Stimulated activated naive CD4-positive, alpha-beta T cell treated with Interleukin-2 at 50 U/mL for 16 hours (primary cell): ENCODE measurements around the gene DNM1.

Source experiments
- DNase-seq: peaks from one replicate; lab custom pipeline; 2025; lab: John Stamatoyannopoulos, UW

DNM1 gene

GRCh38 chr9:128205296-128205944, 2.2 kb downstream of the DNM1 start:
- no peak for DNase-seq

DNA sequence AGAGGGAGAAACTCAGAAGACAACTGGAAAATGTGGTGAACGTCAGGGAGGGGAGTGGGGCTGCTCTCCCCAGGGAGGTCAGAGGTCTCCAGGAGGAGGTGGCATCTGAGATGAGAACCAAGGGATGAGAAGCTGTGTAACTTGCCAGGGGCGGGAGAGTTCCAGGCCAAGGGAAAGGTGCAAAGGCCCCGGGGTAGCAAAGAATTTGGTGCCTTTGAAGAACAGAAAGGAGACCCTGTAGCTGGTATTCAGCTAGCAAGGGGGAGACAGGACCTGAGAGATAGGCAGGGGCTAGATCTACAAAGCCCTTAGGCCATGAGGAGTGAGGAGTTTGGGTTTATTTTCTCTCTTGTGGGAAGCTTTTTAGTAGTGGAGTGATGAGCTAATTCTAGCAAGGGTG, 3.3 kb downstream of the DNM1 start:
- DNase-seq, result no peak

- no peak for DNase-seq
These were observed 4.0 kb downstream of the DNM1 start for GRCh38 chr9:128206916-128207910.

DNA sequence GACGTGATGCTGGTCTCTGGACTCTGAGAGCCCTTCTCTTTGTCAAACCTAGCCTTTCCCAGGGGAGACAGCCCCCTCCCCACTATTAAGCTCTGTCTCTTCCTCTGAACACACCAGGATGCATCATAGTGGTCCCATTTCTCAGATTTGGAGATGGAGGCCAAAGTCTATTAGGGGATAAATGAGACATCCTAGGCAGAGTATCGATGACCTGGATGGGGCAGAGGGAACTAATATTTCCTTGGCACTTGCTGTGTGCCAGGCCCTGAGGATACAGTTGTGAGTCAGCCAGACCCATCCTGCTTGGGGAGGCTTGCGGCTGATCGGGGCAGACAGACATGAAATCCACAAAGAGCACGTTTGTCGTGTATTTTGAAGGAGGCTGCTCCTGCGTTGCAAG, 5.2 kb downstream of the DNM1 start:
- no peak for DNase-seq

DNA sequence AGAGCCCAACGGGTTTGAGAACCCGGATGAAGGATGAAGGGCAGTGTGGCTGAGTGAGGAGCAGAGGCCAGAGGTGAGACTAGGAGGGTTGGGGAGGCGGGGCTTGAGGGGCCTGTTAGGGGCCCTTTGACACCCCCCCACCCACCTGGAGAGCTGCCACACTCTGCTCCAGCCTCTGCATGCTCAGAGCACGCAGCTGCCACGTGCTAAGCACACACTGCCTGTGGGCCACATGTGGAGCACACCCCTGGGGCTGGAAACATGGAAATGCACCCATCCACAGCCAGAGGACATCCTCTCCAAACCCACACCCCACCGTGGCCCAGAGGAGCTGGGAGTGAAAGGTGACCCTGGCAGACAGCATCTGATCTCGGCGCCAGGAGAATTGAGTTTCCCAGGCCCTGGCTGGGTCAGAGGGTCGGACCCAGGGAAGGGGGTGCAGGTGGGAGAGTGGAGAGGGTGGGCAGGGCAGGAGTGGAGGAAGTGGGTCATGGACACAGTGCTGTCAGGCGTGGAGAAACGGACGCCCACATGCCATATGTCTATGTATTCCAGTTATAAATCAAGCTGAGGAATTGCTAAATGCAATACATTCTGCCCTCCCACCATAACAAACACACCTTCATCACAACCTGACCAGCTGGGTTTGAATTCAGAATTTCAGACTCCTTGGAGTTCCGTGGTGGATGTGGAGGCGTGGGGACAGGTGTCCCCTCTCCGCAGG, 5.9 kb downstream of the DNM1 start:
- no peak for DNase-seq

DNA sequence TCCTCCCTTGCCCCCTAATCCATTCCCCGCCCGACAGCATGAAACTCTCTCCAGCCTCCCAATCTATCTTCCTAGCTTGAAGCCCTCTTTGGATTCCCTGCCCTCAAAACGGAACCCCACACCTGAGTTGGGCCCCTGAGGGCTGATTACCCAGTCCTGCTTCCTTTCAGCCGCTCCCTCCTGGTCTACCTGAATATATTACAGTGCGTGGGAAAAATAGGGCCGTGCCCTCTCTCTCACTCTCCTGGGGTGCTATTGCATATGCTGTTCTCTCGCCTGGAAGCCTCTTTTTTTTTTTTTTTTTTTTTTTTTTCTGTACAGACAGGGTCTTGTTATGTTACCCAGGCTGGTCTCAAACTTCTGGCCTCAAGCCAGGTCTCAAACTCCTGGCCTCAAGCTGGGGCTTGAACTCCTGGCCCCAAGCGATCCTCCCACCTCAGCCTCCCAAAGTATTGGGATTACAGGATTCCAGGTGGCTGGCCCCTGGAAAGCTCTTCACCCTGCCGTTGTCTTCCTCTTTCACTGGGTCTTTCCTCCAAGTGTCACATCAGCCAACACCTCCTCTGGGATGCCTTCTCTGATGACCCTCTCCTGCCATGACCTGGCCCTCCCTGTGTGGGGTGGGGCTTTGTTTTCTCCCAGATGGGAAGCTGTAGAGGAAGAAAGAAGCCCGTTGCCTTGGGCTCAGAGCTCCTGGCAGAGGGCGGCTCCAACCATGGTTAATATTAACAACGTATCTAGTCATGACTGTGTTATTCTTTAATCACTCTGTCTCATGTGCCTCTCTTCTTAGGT, 8.2 kb downstream of the DNM1 start:
- no peak for DNase-seq

DNA sequence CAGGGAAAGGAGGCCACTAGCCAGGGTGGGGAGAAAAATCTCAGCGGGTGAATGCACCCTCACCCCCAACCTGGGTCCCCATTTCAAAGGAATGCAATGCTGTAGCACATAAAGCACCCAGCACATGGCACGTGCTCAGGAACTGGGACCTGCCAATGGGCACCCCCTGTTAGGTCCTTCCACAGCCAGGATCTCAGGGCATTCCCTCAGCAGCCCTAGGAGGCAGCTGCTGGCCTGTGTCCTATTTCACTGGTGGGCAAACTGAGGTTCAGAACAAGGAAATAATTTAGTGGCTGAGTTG, 8.8 kb downstream of the DNM1 start:
- no peak for DNase-seq

DNA sequence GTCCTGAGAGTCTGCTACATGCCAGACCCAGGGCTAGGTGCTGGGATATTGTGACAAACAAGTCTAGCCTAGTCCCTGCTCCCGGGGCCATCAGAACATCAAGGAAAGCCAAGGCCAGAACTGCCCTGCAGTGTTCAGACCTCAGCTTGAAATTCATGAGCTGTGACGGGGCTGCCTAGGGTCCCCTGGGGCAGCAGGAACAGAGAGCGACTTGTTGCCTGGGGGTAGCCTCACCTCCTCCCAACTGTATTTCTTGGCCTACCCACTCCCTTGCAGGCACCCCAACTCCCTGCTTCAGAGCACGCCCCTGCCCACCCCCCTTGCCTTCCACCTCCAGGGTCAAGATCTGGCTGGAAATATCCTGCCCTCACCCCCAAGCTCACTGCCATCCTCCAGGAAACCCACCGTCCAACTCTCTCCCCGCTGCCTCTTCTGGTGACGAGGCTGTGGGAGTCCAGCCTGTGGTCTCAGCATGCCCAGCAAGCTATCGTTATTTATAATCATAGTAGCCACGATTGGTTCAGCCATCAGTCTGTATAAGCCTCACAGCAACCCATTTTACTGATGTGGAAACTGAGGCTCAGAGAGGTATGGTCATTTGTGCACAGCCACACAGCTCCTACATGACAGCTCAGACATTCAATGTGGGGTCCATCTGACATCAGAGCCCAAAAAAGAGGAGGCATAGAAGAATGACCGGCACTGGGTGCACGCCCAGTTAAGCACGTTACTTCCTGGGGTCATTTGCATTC, 10.7 kb downstream of the DNM1 start:
- no peak for DNase-seq

GRCh38 chr9:128214571-128215490, 11.7 kb downstream of the DNM1 start:
- DNase-seq, result no peak

DNA sequence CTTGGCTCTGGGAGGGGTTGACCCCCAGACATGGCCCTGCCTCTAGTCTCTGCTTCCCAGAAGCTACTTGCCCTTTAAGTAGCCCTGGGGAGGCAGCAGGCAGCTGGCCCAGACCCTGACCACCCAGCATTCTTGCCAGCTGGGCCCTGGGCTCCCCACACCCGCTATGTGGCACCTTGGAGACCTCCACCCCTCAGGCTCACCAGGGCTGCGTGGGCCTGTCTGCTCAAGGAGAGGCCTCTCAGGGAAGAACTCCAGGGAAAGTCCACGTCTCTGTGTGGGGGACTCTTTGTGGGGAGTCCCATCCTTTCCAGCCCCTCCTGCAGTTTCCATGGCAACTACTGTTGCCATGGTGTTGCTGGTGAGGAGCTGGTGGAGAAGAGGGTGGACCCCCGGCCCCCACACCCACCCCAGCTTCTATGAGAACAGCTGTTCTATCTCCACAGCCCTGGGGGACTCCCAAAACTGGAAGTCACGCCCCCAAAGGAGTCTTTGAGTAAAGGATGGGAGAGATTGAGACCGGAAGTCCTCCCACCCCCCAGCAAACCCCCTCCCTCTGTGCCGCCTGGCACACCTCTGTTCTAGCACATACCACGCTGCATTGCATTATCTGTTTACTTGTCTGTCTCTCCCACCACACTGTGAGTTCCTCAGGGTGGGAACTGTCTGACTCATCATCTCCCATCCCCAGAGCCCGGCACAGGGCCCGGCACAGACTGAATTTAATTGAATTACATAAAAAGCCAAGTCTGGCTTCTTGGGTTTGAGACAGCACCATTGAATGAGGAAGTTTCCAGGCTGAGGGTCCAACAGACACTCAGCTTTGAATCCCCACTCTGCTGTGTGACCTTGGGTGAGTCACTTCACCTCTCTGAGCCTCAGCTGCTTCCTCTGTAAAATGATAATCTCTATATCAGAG, 12.6 kb downstream of the DNM1 start:
- DNase-seq, result no peak

- no peak for DNase-seq
These were observed 13.8 kb downstream of the DNM1 start for GRCh38 chr9:128216781-128217553.

DNA sequence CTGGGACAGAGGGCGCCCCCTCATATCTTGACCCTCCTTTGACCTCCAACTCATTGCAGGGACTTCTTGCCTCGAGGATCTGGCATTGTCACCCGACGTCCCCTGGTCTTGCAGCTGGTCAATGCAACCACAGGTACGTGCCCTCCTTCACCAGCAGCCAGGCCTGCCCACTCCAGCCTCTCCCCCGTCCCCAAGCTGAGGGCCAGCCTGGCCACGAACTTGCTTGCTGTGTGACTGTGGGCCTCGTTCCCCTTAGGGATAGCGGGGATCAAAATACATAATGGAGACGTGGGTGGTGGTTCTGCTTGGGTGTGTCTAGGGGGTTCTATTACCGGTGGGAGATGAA, 15.0 kb downstream of the DNM1 start:
- DNase-seq, result no peak

GRCh38 chr9:128218518-128219389, 15.6 kb downstream of the DNM1 start:
- peak; percentile 88 for DNase-seq

- no peak for DNase-seq
These were observed 16.7 kb downstream of the DNM1 start for GRCh38 chr9:128219831-128220230.

DNA sequence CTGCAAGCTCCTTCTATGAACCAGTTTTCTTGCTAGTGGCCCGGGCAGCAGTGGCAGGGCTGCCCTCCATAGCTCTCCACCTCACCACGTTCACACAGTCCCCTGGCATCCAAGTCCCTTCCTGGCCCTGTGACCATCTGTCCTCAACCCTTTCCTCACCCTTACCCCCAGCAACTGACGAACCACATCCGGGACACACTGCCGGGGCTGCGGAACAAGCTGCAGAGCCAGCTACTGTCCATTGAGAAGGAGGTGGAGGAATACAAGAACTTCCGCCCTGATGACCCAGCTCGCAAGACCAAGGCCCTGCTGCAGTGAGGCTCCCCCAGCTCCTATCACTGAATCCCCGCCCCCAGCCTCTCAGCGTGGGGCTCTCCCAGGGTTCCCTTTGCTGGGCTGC, 18.8 kb downstream of the DNM1 start:
- no peak for DNase-seq

DNA sequence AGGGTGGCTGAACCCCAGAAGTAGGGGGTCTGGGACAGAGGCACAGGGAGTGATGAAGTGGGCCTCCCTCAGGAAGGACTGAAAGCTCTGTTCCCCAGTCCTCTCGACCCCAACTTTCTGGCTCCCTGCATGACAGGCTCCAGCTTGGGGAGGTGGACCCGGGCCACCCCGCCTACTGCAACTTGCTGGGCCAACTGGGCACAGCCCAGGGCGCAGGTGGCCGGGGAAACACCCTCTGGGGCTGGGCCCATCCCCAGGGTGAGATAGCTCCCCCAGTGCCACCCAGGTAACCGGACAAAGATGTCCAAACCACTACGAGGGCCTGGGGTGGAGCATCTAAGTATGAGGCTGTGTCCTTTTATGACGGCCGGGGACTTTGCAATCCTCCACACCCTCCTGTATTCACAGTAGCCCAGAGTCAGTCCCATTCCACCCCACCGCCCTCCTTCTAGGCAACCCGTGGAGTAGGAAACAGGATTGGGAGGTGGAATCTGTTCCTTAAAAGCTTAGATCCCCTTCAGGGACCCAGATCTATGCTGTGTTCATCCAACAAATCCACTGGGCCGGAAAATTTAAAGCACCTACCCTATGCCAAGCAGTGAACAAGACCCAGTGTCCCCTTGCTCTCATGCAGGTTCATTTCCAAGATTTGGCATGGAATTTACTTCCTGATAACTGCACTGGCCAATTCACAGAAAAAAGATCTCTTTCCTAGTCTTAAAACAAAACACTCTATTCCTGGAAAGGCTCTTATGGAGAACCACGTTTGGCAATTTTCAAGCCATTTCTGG, 19.9 kb downstream of the DNM1 start:
- no peak for DNase-seq

GRCh38 chr9:128224877-128225276, 21.7 kb downstream of the DNM1 start:
- DNase-seq, result no peak
